ENCODE results near the gene NCSTN.
"Not testable (repeated sequence)": the region's sequence is repeated elsewhere in the genome, so short reads cannot be mapped to it uniquely, and the experiment has no call there.

NCSTN gene

GRCh38 chr1:160375788-160376524 is 32.8 kb downstream of the NCSTN start:
- peaks cover 13% of the 10 kb centered on the region for H3K4me1 Mint-ChIP-seq
- peak overlapping the region in 1 of 2 donors; percentile 76 for H3K27ac Mint-ChIP-seq
- no peaks in the 10 kb centered on the region for H3K9me3 Mint-ChIP-seq
- no peaks in the 10 kb centered on the region for H3K27me3 Mint-ChIP-seq
- DNase-seq (no peak), ATAC-seq (peak; percentile 76)
- H3K4me3 Mint-ChIP-seq = peak overlapping the region in 1 of 2 donors; percentile 48

- ATAC-seq (peak; percentile 82), DNase-seq (peak; percentile 41 to 48)
- H3K4me1 Mint-ChIP-seq = peaks cover 13% of the 10 kb centered on the region
- no peaks in the 10 kb centered on the region for H3K27me3 Mint-ChIP-seq
- peak overlapping the region in 1 of 2 donors; percentile 76 for H3K27ac Mint-ChIP-seq
- H3K4me3 Mint-ChIP-seq = no peak overlapping the region
- no peaks in the 10 kb centered on the region for H3K9me3 Mint-ChIP-seq
Measured at GRCh38 chr1:160376525-160377131, 33.4 kb downstream of the NCSTN start.

- Mint-ChIP-seq H3K27ac (no peak overlapping the region), H3K27me3 (no peaks in the 10 kb centered on the region), H3K9me3 (no peaks in the 10 kb centered on the region), H3K4me1 (peaks cover 13% of the 10 kb centered on the region), H3K4me3 (no peak overlapping the region)
- ATAC-seq (no peak), DNase-seq (no peak)
Measured at GRCh38 chr1:160377585-160378206, 34.5 kb downstream of the NCSTN start.

GRCh38 chr1:160384812-160385211 is 41.6 kb downstream of the NCSTN start:
- H3K27me3 Mint-ChIP-seq, H3K27ac Mint-ChIP-seq, H3K9me3 Mint-ChIP-seq, DNase-seq, ATAC-seq, H3K4me3 Mint-ChIP-seq, H3K4me1 Mint-ChIP-seq: not testable (repeated sequence)

- not testable (repeated sequence) for H3K4me1 Mint-ChIP-seq, H3K9me3 Mint-ChIP-seq, DNase-seq, H3K27ac Mint-ChIP-seq, ATAC-seq, H3K27me3 Mint-ChIP-seq, H3K4me3 Mint-ChIP-seq
Measured at GRCh38 chr1:160388406-160388805, 45.2 kb downstream of the NCSTN start.

GRCh38 chr1:160394673-160395072 is 51.5 kb downstream of the NCSTN start:
- H3K27ac Mint-ChIP-seq = no peak overlapping the region
- ATAC-seq (no peak), DNase-seq (no peak)
- H3K9me3 Mint-ChIP-seq = peaks cover 0 to under 1% of the 10 kb centered on the region in 2 donors
- H3K4me1 Mint-ChIP-seq = no peaks in the 10 kb centered on the region
- H3K27me3 Mint-ChIP-seq = no peaks in the 10 kb centered on the region
- H3K4me3 Mint-ChIP-seq = no peak overlapping the region

GRCh38 chr1:160397651-160398050 is 54.5 kb downstream of the NCSTN start:
- no peak for DNase-seq
- no peak overlapping the region for H3K27ac Mint-ChIP-seq
- H3K4me3 Mint-ChIP-seq = no peak overlapping the region
- H3K4me1 Mint-ChIP-seq = peaks cover 14% of the 10 kb centered on the region
- H3K27me3 Mint-ChIP-seq = peaks cover 15% of the 10 kb centered on the region
- no peaks in the 10 kb centered on the region for H3K9me3 Mint-ChIP-seq
- ATAC-seq = no peak

GRCh38 chr1:160398823-160399222 is 55.6 kb downstream of the NCSTN start:
- H3K4me1 Mint-ChIP-seq = peaks cover 14% of the 10 kb centered on the region
- no peak overlapping the region for H3K4me3 Mint-ChIP-seq
- no peak overlapping the region for H3K27ac Mint-ChIP-seq
- no peak for ATAC-seq
- peaks cover 15% of the 10 kb centered on the region for H3K27me3 Mint-ChIP-seq
- H3K9me3 Mint-ChIP-seq = no peaks in the 10 kb centered on the region
- no peak for DNase-seq

- no peak overlapping the region for H3K27ac Mint-ChIP-seq
- no peak for ATAC-seq
- peak overlapping the region; percentile 8 to 34 for H3K4me3 Mint-ChIP-seq
- H3K27me3 Mint-ChIP-seq = peaks cover 15% of the 10 kb centered on the region
- H3K9me3 Mint-ChIP-seq = no peaks in the 10 kb centered on the region
- peaks cover 14% of the 10 kb centered on the region for H3K4me1 Mint-ChIP-seq
- DNase-seq = no peak
Measured at GRCh38 chr1:160399544-160400222, 56.5 kb downstream of the NCSTN start.

GRCh38 chr1:160400223-160400645 is 57.1 kb downstream of the NCSTN start, which contains the start of gene VANGL2:
Gene VANGL2, plus strand, starts transcription at chr1:160400564. Its CDS starts 15,274 bp downstream, at chr1:160415838.
- no peak within 1 kb of the TSS for H3K27ac Mint-ChIP-seq
- peaks cover 15% of the 10 kb centered on the region for H3K27me3 Mint-ChIP-seq
- ATAC-seq (peak; percentile 55), DNase-seq (peak; percentile 54 to 65)
- peak within 1 kb of the TSS; percentile 57 to 75 for H3K4me3 Mint-ChIP-seq
- peaks cover 14% of the 10 kb centered on the region for H3K4me1 Mint-ChIP-seq
- H3K9me3 Mint-ChIP-seq = no peaks in the 10 kb centered on the region

- H3K27me3 Mint-ChIP-seq = peaks cover 15% of the 10 kb centered on the region
- H3K4me1 Mint-ChIP-seq = peaks cover 14% of the 10 kb centered on the region
- peak; percentile 64 for ATAC-seq
- no peaks in the 10 kb centered on the region for H3K9me3 Mint-ChIP-seq
- peak overlapping the region; percentile 57 to 75 for H3K4me3 Mint-ChIP-seq
- no peak overlapping the region for H3K27ac Mint-ChIP-seq
- DNase-seq = peak in 1 of 2 donors; percentile 20
Measured at GRCh38 chr1:160400646-160401486, 57.7 kb downstream of the NCSTN start.

- Mint-ChIP-seq H3K27ac (no peak overlapping the region), H3K4me3 (peak overlapping the region; percentile 56)
- peak; percentile 3 for ATAC-seq
Measured at GRCh38 chr1:160401487-160401805, 58.3 kb downstream of the NCSTN start.

GRCh38 chr1:160402001-160402795 is 59.0 kb downstream of the NCSTN start:
- H3K9me3 Mint-ChIP-seq = no peaks in the 10 kb centered on the region
- ATAC-seq = no peak
- peaks cover 15% of the 10 kb centered on the region for H3K27me3 Mint-ChIP-seq
- H3K4me3 Mint-ChIP-seq = no peak overlapping the region
- no peak overlapping the region for H3K27ac Mint-ChIP-seq
- H3K4me1 Mint-ChIP-seq = peaks cover 14% of the 10 kb centered on the region
- DNase-seq = no peak

More at GRCh38 chr1:160401487-160401805, 58.3 kb downstream of the NCSTN start:
- Mint-ChIP-seq H3K4me1 (peaks cover 14% of the 10 kb centered on the region), H3K9me3 (no peaks in the 10 kb centered on the region), H3K27me3 (peaks cover 15% of the 10 kb centered on the region)
- DNase-seq = no peak

- no peak overlapping the region for H3K4me3 Mint-ChIP-seq
- H3K4me1 Mint-ChIP-seq = peaks cover 14% of the 10 kb centered on the region
- H3K27me3 Mint-ChIP-seq = peaks cover 15% of the 10 kb centered on the region
- ATAC-seq (no peak), DNase-seq (no peak)
- H3K9me3 Mint-ChIP-seq = no peaks in the 10 kb centered on the region
- no peak overlapping the region for H3K27ac Mint-ChIP-seq
Measured at GRCh38 chr1:160403244-160403643, 60.1 kb downstream of the NCSTN start.

Data from stimulated activated naive CD8-positive, alpha-beta T cell treated with anti-CD3 and anti-CD28 coated beads, Interleukin-15, amount 100 ng/mL, for 72 hours (primary cell).